Glutamatergic neuron (in vitro differentiated cells): ENCODE measurements around the gene OR2AP1. TPM values are rescaled to one million over a fixed set of nuclear protein-coding genes. Genes with fewer than 3 reads are reported as not detected.

ENCODE experiments used
- DNase-seq: peaks from one replicate; pipeline ENCODE4 v3.0.0; 2022
- H3K27ac Mint-ChIP-seq: one replicate; pipeline ENCODE4 v1.8.0; 2020; ENCODE audit warnings: mild to moderate bottlenecking, mixed read lengths, inconsistent platforms; ENCODE audit not compliant: unreplicated experiment
- H3K27me3 Mint-ChIP-seq: one replicate; pipeline ENCODE4 v1.8.0; 2020; ENCODE audit warnings: mild to moderate bottlenecking, moderate library complexity, mixed read lengths, inconsistent platforms; ENCODE audit not compliant: unreplicated experiment
- H3K36me3 Mint-ChIP-seq: one replicate; pipeline ENCODE4 v1.8.0; 2020; ENCODE audit warnings: mild to moderate bottlenecking, mixed read lengths, inconsistent platforms; ENCODE audit not compliant: unreplicated experiment
- H3K4me1 Mint-ChIP-seq: one replicate; pipeline ENCODE4 v1.8.0; 2020; ENCODE audit warnings: mild to moderate bottlenecking, low read depth, mixed read lengths, inconsistent platforms; ENCODE audit not compliant: unreplicated experiment
- H3K4me3 Mint-ChIP-seq: one replicate; pipeline ENCODE4 v1.8.0; 2020; ENCODE audit warnings: mild to moderate bottlenecking, mixed read lengths, inconsistent platforms; ENCODE audit not compliant: unreplicated experiment
- H3K9me3 Mint-ChIP-seq: one replicate; pipeline ENCODE4 v1.8.0; 2020; ENCODE audit warnings: mild to moderate bottlenecking, moderate library complexity, mixed read lengths, inconsistent platforms; ENCODE audit not compliant: unreplicated experiment
- total RNA-seq: library from RNA; stranded (reverse); fragmentation: NEBNext Ultra II Directional; extraction: Animal tissue kit (Norgen Biotek cat#: 25700); gene quantifications from one replicate; pipeline ENCODE4 v1.2.1, GENCODE V29; 2021; ENCODE audit not compliant: unreplicated experiment
- TF ChIP-seq, protein P1 (sequence below): fragments of 200-600 bp; sonication (generic); IDR thresholded peaks from one replicate; pipeline ENCODE4 v1.5.0; 2021; ENCODE audit not compliant: partially characterized antibody, unreplicated experiment

OR2AP1 gene
- total RNA-seq, 1 donor from 2014 or later = not detected

- peaks cover 2% of the 10 kb centered on the region for H3K27me3 Mint-ChIP-seq
These were observed 40.4 kb downstream of the OR2AP1 start for GRCh38 chr12:55612646-55613045.

GRCh38 chr12:55614764-55615163, 42.5 kb downstream of the OR2AP1 start:
- peaks cover 2% of the 10 kb centered on the region for H3K27me3 Mint-ChIP-seq
- TF ChIP-seq, protein P1, sequence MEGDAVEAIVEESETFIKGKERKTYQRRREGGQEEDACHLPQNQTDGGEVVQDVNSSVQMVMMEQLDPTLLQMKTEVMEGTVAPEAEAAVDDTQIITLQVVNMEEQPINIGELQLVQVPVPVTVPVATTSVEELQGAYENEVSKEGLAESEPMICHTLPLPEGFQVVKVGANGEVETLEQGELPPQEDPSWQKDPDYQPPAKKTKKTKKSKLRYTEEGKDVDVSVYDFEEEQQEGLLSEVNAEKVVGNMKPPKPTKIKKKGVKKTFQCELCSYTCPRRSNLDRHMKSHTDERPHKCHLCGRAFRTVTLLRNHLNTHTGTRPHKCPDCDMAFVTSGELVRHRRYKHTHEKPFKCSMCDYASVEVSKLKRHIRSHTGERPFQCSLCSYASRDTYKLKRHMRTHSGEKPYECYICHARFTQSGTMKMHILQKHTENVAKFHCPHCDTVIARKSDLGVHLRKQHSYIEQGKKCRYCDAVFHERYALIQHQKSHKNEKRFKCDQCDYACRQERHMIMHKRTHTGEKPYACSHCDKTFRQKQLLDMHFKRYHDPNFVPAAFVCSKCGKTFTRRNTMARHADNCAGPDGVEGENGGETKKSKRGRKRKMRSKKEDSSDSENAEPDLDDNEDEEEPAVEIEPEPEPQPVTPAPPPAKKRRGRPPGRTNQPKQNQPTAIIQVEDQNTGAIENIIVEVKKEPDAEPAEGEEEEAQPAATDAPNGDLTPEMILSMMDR = no peak
- DNase-seq = no peak
- no peaks in the 10 kb centered on the region for H3K4me1 Mint-ChIP-seq
- H3K9me3 Mint-ChIP-seq = peaks cover 9% of the 10 kb centered on the region
- no peak overlapping the region for H3K27ac Mint-ChIP-seq
- no peak overlapping the region for H3K4me3 Mint-ChIP-seq
- H3K36me3 Mint-ChIP-seq = peaks cover 34% of the 10 kb centered on the region

More at GRCh38 chr12:55612646-55613045, 40.4 kb downstream of the OR2AP1 start:
- no peak for DNase-seq
- H3K9me3 Mint-ChIP-seq = peaks cover 7% of the 10 kb centered on the region
- H3K4me1 Mint-ChIP-seq = peaks cover 5% of the 10 kb centered on the region
- no peak overlapping the region for H3K27ac Mint-ChIP-seq
- H3K4me3 Mint-ChIP-seq = no peak overlapping the region
- TF ChIP-seq, protein P1 = no peak
- H3K36me3 Mint-ChIP-seq = peaks cover 30% of the 10 kb centered on the region

GRCh38 chr12:55619354-55620138, 47.3 kb downstream of the OR2AP1 start:
- H3K4me3 Mint-ChIP-seq = no peak overlapping the region

DNA sequence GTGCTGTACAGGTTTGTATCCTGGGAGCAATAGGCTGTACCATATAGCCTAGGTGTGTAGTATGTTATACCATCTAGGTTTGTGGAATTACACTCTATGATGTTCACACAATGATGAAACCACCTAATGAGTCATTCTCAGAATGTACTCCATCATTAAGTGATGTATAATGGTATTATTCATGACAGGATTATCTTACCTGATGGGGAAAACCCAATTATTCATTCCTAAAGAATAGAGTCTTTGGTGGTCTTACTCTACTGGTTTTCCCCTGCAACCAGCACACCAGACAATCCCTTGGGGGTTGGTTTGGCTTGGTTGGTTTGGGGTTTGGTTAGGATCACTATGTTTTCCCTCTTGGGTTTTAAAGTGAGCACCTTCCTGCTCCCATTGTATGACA, 51.8 kb downstream of the OR2AP1 start:
- Mint-ChIP-seq H3K36me3 (no peaks in the 10 kb centered on the region), H3K9me3 (no peaks in the 10 kb centered on the region), H3K27ac (no peak overlapping the region), H3K4me1 (peaks cover 2% of the 10 kb centered on the region), H3K4me3 (no peak overlapping the region), H3K27me3 (no peaks in the 10 kb centered on the region)
- TF ChIP-seq, protein P1 = no peak
- no peak for DNase-seq

More at GRCh38 chr12:55619354-55620138, 47.3 kb downstream of the OR2AP1 start:
- Mint-ChIP-seq H3K27ac (no peak overlapping the region), H3K9me3 (peaks cover 9% of the 10 kb centered on the region), H3K4me1 (peaks cover 2% of the 10 kb centered on the region), H3K36me3 (peaks cover 28% of the 10 kb centered on the region), H3K27me3 (no peaks in the 10 kb centered on the region)
- no peak for DNase-seq
- TF ChIP-seq, protein P1 = peak; percentile 98

Other genes starting within 250 kb of the OR2AP1 start
- not detected for gene OR6C3, start 241.7 kb upstream of the OR2AP1 start, total RNA-seq
- gene OR6C75, start 209.5 kb upstream of the OR2AP1 start, total RNA-seq = not detected
- gene OR6C65, start 171.9 kb upstream of the OR2AP1 start, total RNA-seq = not detected
- not detected for gene OR6C76, start 146.2 kb upstream of the OR2AP1 start, total RNA-seq
- gene OR6C2, start 128.4 kb upstream of the OR2AP1 start, total RNA-seq = not detected
- gene OR6C70, start 102.3 kb upstream of the OR2AP1 start, total RNA-seq = not detected
- gene OR6C68, start 80.1 kb upstream of the OR2AP1 start, total RNA-seq = not detected
- not detected for gene OR6C4, start 22.9 kb upstream of the OR2AP1 start, total RNA-seq
- not detected for gene OR10P1, start 64.4 kb downstream of the OR2AP1 start, total RNA-seq
- 156 TPM for gene ITGA7, start 135.4 kb downstream of the OR2AP1 start, total RNA-seq
- gene BLOC1S1, start 143.6 kb downstream of the OR2AP1 start, total RNA-seq = 71.2 TPM
- 6.6 TPM for gene RDH5, start 147.9 kb downstream of the OR2AP1 start, total RNA-seq
- gene CD63, start 156.5 kb downstream of the OR2AP1 start, total RNA-seq = 619 TPM
- 52.4 TPM for gene GDF11, start 170.7 kb downstream of the OR2AP1 start, total RNA-seq
- gene SARNP, start 245.3 kb downstream of the OR2AP1 start, total RNA-seq = 98.7 TPM
- 47.6 TPM for gene ORMDL2, start 245.6 kb downstream of the OR2AP1 start, total RNA-seq